LNCaP clone FGC (cell line): ENCODE results near the gene TSPOAP1.

Experiments used
- DNase-seq: peaks from one replicate; pipeline ENCODE4 v3.0.0-alpha.2; 2011; ENCODE audit warnings: low read depth
- H3K4me3 ChIP-seq: 2 replicates; pipeline ENCODE4 v1.5.1; 2011; ENCODE audit warnings: mild to moderate bottlenecking, low read depth, low read length, control low read depth
- CTCF ChIP-seq: IDR thresholded peaks from 2 replicates; pipeline ENCODE4 v1.5.1; 2012; ENCODE audit warnings: mild to moderate bottlenecking; ENCODE audit not compliant: control insufficient read depth, insufficient read depth; ENCODE audit errors: extremely low read depth

Gene TSPOAP1

GRCh38 chr17:58308985-58309917 lies 19.3 kb downstream of the TSPOAP1 start:
- no peak overlapping the region for H3K4me3 ChIP-seq
- no peak for DNase-seq
- TF ChIP-seq CTCF, result no peak

GRCh38 chr17:58308173-58308984 lies 20.2 kb downstream of the TSPOAP1 start:
- no peak overlapping the region for H3K4me3 ChIP-seq
- DNase-seq, result no peak
- peak; percentile 33; the same call in 1 of the 2 replicates for TF ChIP-seq CTCF

- DNase-seq, result no peak
- no peak for TF ChIP-seq CTCF
- H3K4me3 ChIP-seq, result no peak overlapping the region
These were observed 21.0 kb downstream of the TSPOAP1 start for GRCh38 chr17:58307468-58308172.

- no peak overlapping the region for H3K4me3 ChIP-seq
- DNase-seq, result no peak
- TF ChIP-seq CTCF, result no peak
These were observed 22.3 kb downstream of the TSPOAP1 start for GRCh38 chr17:58306131-58306951.

GRCh38 chr17:58305626-58306025 lies 23.0 kb downstream of the TSPOAP1 start:
- DNase-seq, result no peak
- H3K4me3 ChIP-seq, result no peak overlapping the region
- no peak for TF ChIP-seq CTCF
